Activated naive CD8-positive, alpha-beta T cell treated with anti-CD3 and anti-CD28 coated beads, Interleukin-2, amount 50 U/mL, for 24 hours (primary cell): Measurements from ENCODE around the gene IRX3.

Experiments used
- ATAC-seq: fragments of 150-1000 bp; cut with Tn5 transposase; one replicate; pipeline ENCODE4 v1.10.0; 2021
- DNase-seq: peaks from one replicate; pipeline ENCODE4 v3.0.0; 2021
- H3K27ac Mint-ChIP-seq: one replicate; pipeline ENCODE4 v1.8.0; 2021; ENCODE audit warnings: mild to moderate bottlenecking, mixed read lengths
- H3K27me3 Mint-ChIP-seq: one replicate; pipeline ENCODE4 v1.8.0; 2021; ENCODE audit warnings: mixed read lengths
- H3K36me3 Mint-ChIP-seq: one replicate; pipeline ENCODE4 v1.8.0; 2021; ENCODE audit warnings: low read depth, mixed read lengths
- H3K4me1 Mint-ChIP-seq: one replicate; pipeline ENCODE4 v1.8.0; 2021; ENCODE audit warnings: mixed read lengths
- H3K4me3 Mint-ChIP-seq: one replicate; pipeline ENCODE4 v1.8.0; 2021; ENCODE audit warnings: mild to moderate bottlenecking, moderate library complexity, mixed read lengths
- H3K9me3 Mint-ChIP-seq: one replicate; pipeline ENCODE4 v1.8.0; 2021; ENCODE audit warnings: mixed read lengths

IRX3 gene

DNA sequence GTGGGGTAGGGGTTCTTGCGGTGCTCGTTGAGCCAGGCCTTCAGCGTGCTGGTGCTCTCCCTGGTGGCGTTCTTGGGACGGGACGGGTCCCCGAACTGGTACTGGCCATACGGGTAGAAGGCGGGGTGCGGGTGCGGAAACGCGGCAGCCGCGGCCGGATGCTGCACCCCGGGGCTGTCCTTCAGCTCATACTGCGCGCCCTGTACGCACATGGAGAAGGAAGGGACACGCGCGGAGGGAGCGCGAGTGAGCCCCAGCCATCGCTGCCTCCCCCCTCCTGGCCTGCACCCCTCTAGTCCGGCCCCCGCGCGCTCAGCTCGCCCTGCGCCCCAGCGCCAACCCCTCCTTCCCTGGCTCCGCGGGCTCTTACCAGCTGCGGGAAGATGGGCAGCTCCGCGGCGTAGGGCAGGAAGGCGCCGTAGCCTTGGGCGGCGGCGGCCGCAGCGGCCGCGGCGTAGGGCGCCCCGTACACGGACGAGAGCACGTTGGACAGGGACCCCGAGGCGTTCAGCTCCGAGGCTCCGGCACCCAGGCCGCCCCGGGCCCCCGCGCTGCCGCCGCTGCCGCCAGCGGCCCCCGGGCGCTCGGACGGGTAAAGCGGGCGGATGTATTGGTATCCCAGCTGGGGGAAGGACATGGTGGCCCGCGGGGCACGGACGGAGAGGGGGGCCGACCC, 1.0 kb downstream of the IRX3 start:
- DNase-seq (no peak), ATAC-seq (no peak)
- Mint-ChIP-seq H3K4me1 (peaks cover 25% of the 10 kb centered on the region), H3K36me3 (peaks cover under 1% of the 10 kb centered on the region), H3K27me3 (peaks cover 71% of the 10 kb centered on the region), H3K27ac (no peak overlapping the region), H3K4me3 (no peak overlapping the region), H3K9me3 (no peaks in the 10 kb centered on the region)

DNA sequence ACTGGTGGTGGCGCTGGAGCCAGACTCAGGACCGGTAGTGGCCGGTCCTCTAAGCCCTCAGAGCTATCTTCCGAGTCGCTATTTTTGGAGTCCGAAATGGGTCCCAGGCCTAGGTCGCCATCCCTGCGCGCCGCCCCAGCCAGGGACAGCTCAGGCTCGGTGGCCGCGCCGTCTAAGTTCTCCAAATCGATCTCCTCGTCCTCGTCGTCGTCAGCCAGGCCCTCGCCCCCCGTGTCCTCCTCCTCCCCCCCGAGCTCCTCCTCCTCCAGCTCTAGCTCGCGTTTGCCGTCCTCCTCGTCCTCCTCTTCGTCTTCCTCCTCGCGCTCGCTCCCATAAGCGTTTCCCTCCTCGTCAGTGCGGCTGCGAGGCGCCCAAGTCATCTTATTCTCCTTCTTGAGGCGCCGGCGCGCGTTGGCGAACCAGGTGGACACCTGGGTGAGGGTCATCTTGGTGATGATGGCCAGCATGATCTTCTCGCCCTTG, 1.6 kb downstream of the IRX3 start:
- Mint-ChIP-seq H3K4me3 (peak overlapping the region; percentile 26), H3K27me3 (peaks cover 72% of the 10 kb centered on the region), H3K36me3 (no peaks in the 10 kb centered on the region), H3K9me3 (no peaks in the 10 kb centered on the region), H3K4me1 (peaks cover 25% of the 10 kb centered on the region), H3K27ac (no peak overlapping the region)
- ATAC-seq (no peak), DNase-seq (no peak)

DNA sequence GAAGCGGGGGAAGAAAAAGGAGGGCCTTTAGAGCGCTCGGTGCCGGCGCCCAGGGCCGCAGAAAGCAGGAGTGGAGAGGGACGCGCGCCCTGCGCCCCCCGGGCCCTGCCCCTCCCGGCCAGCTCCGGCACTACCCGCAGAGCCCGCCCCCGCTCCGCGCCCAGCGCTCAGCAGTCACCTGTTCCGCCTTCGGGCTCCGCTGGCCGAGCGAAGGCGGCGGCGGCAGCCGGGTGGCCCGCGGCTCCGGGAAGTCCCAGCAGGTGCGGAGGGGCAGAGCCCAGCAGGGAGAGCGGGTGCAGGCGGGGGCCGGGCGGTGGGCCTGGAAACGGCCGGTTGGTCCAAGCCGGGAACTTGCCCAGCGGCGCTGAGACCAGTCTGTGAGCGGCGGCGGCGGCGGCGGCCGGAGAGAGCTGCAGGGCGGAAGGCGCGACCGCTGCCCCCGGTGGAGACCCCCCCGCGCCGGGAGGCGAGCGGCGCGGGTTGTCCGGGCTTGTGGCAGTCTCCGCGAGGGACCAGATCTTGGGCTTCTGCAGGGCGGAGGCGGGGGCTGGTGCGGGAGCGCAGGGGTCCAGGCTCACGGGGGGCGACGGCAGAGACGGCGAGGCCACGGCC, 2.2 kb downstream of the IRX3 start:
- DNase-seq: no peak
- Mint-ChIP-seq H3K27me3 (peaks cover 72% of the 10 kb centered on the region), H3K36me3 (no peaks in the 10 kb centered on the region), H3K4me3 (no peak overlapping the region), H3K9me3 (no peaks in the 10 kb centered on the region), H3K4me1 (peaks cover 25% of the 10 kb centered on the region), H3K27ac (no peak overlapping the region)
- no peak for ATAC-seq

DNA sequence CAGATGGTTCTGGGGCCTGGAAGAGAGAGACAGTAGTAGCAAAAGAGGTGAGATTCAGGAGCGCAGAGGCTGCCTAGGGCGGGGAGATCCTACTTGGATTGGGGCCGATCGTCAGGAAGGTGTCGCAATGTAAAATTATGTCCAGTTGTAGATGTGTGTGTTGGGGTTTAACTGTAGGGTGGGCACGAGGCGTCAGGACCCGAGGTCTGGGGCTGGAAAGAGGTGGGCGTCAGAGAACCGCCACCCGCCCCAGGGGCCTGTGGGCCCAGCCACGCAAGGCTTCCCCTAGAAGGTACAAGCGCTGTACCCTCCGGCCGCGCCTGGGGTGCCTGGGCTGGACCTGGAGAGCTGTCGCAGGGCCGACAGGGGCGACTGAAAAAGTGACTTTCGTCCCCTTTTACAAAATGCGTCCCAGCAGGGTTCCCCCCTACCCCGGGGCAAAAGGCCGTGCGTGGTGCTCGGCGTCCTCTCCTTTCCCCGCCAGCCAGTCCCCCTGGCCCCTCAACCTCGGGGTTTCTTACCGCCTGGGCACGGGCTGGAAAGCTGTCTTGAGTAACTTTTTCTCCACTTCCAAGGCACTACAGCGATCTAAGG, 2.8 kb downstream of the IRX3 start:
- H3K27ac Mint-ChIP-seq: no peak overlapping the region
- no peaks in the 10 kb centered on the region for H3K9me3 Mint-ChIP-seq
- ATAC-seq: no peak
- no peak for DNase-seq
- H3K4me3 Mint-ChIP-seq: no peak overlapping the region
- peaks cover 69% of the 10 kb centered on the region for H3K27me3 Mint-ChIP-seq
- peaks cover 25% of the 10 kb centered on the region for H3K4me1 Mint-ChIP-seq
- no peaks in the 10 kb centered on the region for H3K36me3 Mint-ChIP-seq

DNA sequence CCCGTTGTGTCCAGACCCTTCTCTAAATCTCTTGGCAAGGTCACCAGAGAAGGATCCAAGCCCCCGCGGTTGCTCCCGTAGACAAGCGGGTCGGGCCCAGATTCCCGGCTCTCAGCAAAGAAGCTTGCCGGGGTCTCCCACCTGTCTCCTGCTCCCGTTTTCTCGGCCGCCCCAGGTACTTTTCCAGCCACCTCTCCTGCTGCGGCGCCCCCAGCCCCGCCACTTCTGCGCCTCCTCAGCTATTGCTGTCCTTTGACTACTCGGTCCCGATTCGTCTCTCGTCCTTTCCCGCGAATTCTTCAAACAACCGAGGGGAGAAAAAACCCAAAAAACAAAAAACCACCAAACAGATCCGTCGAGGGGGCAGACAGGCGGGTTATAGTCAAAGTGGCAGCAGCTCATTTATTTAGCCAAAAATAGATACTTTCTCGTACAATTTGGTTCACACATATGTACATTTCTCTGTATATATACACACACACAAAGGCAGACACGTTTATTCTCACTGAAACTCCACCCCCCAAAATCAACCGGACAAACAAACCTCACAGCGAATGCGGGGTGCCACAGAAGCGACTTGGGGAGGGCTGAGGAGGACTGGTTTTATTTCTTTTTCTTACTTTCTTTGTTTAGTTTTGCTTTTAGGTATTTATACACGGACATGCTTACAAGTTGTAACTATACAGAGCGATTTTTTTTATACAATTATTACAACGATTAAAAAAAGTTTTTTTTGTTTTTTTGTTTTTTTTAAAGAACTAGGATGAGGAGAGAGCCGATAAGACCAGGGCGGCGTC, 3.5 kb downstream of the IRX3 start:
- Mint-ChIP-seq H3K27me3 (peaks cover 63% of the 10 kb centered on the region), H3K4me3 (no peak overlapping the region), H3K9me3 (no peaks in the 10 kb centered on the region), H3K27ac (no peak overlapping the region), H3K36me3 (no peaks in the 10 kb centered on the region), H3K4me1 (peaks cover 20% of the 10 kb centered on the region)
- DNase-seq: no peak
- ATAC-seq: no peak

DNA sequence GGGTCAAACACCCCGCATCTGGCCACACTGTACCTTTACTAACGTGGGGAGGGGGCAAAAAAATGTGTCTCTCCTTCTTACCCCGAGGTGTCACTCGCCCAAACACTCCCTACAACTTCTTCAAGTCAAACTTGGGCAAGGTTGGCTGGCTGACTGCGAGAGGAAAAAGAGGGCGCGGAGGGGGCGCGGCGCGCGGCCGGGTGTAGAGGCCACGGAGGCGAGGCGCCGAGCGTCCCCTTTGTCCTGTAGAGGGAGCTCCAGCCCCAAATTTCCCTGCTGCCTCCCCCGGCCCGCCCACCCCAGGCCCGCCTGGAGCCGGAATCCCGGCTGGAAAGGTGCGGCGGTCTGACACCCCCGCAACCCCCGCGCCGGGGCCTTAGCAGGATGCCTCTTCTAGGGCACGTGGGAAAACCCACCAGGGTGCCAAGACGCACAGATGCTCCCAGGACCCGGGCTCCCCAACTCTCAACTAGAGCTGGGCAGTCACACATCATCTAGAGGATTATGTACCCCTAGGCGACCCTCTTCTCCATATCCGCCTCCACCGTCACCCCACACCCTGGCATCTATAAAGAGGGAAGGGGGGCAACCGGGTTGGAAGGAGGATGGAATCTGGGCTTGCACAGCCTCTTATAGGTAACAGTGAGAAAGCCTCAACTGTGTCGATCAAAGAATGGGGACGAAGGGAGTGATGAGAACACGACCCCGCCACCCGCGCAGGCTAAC, 4.2 kb downstream of the IRX3 start:
- peak; percentile 31 for ATAC-seq
- H3K4me1 Mint-ChIP-seq: peaks cover 18% of the 10 kb centered on the region
- H3K9me3 Mint-ChIP-seq: no peaks in the 10 kb centered on the region
- H3K4me3 Mint-ChIP-seq: no peak overlapping the region
- H3K27ac Mint-ChIP-seq: no peak overlapping the region
- DNase-seq: peak; percentile 62
- H3K36me3 Mint-ChIP-seq: no peaks in the 10 kb centered on the region
- H3K27me3 Mint-ChIP-seq: peaks cover 62% of the 10 kb centered on the region

DNA sequence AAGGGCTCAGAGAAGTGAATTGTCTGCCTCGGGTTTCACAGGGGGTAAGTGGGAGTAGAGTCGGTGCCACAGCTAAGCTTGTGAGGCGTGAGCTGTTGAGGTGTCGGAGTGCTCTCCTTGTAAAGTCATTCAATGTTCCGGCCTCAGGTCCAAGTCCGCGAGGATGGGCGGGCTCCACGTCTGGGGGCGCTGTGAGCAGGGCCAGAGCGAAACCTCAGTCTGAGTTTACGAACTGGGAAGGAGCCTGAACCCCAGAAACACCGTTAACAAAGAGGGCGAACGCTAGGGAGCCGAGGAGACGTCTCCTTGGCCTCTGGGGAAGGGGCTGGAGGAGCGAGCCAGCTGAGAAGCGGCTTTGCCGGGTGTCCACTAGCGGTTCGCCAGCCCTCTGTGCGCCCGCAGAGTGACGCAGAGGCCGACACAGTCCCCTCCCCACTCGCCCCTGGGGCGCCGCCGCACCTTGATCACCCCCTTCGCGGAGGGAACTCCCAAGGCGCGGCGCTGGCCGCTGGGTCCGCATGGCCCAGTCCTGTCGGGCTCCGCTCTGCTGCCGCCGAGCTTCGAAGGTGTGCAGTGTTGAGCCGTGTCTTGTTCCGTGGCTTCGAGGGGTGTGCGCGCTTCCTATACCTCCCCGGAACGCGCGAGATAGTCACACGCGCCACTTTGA, 4.9 kb downstream of the IRX3 start:
- Mint-ChIP-seq H3K27ac (no peak overlapping the region), H3K27me3 (peaks cover 57% of the 10 kb centered on the region)
- ATAC-seq: no peak

DNA sequence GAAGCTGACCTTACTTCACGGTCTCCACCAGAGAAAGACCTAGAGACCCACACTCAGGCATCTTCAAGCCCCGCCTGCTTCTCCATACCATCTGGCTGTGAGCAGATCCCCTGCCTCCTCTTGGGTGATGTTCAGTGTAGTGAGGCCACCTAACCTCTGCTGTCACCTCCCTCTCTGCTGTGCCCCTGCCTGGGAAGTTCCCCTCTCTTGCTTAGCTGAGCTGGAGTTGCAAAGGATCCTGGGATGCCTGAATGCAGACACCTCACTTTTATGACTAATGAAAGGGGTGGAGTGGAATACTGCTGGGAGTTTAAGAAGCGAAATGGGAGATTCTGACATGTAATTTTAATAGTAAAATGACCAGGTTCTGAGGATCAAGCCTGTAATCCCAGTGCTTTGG, 5.8 kb downstream of the IRX3 start:
- DNase-seq: no peak
- H3K27ac Mint-ChIP-seq: no peak overlapping the region
- ATAC-seq: no peak
- H3K4me1 Mint-ChIP-seq: peaks cover 14% of the 10 kb centered on the region
- H3K27me3 Mint-ChIP-seq: peaks cover 52% of the 10 kb centered on the region
- no peaks in the 10 kb centered on the region for H3K36me3 Mint-ChIP-seq
- H3K4me3 Mint-ChIP-seq: no peak overlapping the region
- H3K9me3 Mint-ChIP-seq: no peaks in the 10 kb centered on the region

More for the DNA sequence above, 4.9 kb downstream of the IRX3 start:
- Mint-ChIP-seq H3K4me1 (peaks cover 18% of the 10 kb centered on the region), H3K4me3 (no peak overlapping the region), H3K9me3 (no peaks in the 10 kb centered on the region), H3K36me3 (no peaks in the 10 kb centered on the region)
- no peak for DNase-seq

DNA sequence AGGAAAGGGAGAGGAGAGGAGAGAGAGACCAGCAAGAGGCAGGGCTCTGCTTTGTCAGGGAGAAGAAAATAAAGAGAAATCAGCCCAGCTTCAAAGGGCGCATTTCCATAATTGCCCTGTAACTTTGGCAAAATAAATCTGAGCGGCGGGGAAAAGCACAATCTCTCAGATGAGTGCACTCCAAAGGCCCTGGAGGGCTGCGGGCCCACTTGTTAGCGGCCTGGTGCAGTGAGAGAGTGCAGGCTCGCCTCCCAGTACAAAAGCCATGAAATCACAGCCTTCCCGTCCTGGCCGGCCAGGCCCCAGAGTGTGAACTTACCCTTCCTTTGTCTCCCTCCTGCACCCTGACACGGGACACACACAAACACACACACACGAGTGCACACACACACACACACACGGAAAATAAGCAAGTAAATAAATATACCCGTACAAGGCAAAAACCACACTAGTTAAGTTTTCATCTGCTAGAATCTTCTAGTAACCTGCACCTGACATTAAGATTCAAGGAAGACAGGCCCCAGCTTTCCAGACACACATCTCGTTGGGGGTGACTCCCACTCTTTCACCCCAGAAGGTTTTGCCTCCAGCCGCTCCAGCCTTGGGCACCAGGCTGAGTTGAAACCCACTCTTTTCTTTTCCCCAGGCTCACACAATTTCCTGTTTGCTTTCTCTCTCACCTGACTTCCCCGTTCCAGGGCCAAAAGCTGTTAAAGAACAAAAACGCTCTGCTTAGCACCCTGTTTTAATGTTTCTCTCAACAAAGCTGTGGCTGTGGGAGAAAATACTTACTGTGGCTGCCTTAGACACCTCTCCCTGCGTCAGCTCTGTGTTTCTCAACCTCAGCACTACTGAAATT, 8.5 kb downstream of the IRX3 start:
- ATAC-seq: no peak
- H3K27me3 Mint-ChIP-seq: peaks cover 42% of the 10 kb centered on the region
- DNase-seq: no peak
- no peak overlapping the region for H3K4me3 Mint-ChIP-seq
- H3K36me3 Mint-ChIP-seq: no peaks in the 10 kb centered on the region
- H3K27ac Mint-ChIP-seq: no peak overlapping the region
- H3K9me3 Mint-ChIP-seq: no peaks in the 10 kb centered on the region
- H3K4me1 Mint-ChIP-seq: peaks cover 5% of the 10 kb centered on the region

DNA sequence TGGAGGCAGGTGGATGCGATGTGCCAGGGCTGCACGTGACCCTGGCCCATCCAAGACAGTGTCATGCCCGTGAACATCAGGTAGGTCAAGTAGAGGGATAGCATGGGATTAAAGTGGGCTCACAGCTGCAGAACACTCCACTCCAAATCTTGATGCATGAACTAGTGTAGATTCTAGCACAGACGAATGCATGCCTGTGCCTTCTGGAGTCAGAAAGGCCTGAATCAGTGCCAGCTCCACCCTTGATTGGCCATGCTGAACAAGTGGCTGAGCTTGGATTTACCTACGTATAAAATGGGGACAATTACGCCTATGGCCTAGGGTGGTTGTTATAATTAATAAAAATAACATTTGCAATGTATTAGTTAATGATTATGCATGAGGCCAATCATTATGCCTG, 10.6 kb downstream of the IRX3 start:
- no peak overlapping the region for H3K4me3 Mint-ChIP-seq
- H3K4me1 Mint-ChIP-seq: no peaks in the 10 kb centered on the region
- H3K36me3 Mint-ChIP-seq: no peaks in the 10 kb centered on the region
- peaks cover 25% of the 10 kb centered on the region for H3K27me3 Mint-ChIP-seq
- no peak for ATAC-seq
- no peak for DNase-seq
- no peak overlapping the region for H3K27ac Mint-ChIP-seq
- no peaks in the 10 kb centered on the region for H3K9me3 Mint-ChIP-seq

DNA sequence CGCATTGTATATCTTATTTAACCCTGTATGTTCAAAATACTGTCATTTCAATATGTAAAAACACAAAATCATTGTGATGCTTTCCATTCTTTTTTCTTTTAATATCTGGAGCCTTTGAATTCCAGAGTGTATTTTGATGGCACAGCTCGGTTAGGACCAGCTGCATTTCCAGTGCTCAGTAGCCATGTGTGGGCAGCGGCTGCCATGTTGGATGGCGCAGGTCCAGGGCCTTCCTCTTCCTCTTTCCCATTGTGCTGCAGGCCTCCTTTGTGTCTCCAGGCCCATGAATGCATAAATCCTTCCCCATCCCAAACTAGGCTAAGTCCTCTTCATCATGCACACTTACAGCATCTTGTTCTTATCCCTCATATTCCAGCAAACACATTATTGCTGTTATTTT, 13.0 kb downstream of the IRX3 start:
- Mint-ChIP-seq H3K27me3 (peaks cover 9% of the 10 kb centered on the region), H3K27ac (no peak overlapping the region), H3K4me3 (no peak overlapping the region), H3K4me1 (no peaks in the 10 kb centered on the region), H3K36me3 (no peaks in the 10 kb centered on the region), H3K9me3 (no peaks in the 10 kb centered on the region)
- DNase-seq (no peak), ATAC-seq (no peak)

DNA sequence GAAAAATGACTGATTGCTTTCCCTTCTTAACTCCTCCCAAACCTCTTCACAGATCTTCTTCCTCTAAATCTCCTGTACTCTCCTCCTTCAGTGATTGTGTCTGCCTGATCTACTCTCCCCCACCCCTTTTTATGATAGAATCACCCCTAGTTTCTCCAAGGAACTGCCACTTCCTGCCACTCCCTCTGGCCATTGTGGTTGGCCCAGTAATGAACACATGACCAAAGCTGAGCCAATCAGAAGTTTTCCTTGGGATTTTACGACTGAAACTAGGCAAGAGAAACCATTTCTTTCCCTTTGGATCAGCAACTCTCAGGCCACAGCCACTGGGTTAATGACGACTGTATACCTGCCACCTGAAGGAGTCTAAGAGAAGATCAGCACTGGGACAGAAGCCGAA, 15.9 kb downstream of the IRX3 start:
- H3K9me3 Mint-ChIP-seq: no peaks in the 10 kb centered on the region

DNA sequence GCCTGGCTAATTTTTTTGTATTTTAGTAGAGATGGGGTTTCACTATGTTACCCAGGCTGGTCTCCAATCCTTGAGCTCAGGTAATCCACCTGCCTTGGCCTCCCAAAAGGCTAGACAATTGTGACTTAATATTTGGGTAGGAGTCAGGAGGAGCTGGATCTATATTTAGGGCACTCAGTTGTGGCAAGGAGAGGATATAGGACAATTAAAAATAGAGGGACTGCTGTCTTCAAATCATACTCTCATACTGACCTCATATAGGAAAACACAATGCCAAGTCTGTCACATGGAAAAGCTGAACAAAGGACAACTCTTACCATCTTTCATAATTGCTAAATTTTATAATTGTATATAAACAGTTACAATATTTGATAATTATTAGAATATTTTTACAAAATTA, 17.1 kb downstream of the IRX3 start:
- H3K4me1 Mint-ChIP-seq: no peaks in the 10 kb centered on the region
- H3K27ac Mint-ChIP-seq: no peak overlapping the region
- no peak for DNase-seq
- H3K4me3 Mint-ChIP-seq: no peak overlapping the region
- H3K27me3 Mint-ChIP-seq: peaks cover 5% of the 10 kb centered on the region
- no peak for ATAC-seq
- no peaks in the 10 kb centered on the region for H3K9me3 Mint-ChIP-seq
- no peaks in the 10 kb centered on the region for H3K36me3 Mint-ChIP-seq

More for the DNA sequence above, 15.9 kb downstream of the IRX3 start:
- ATAC-seq (no peak), DNase-seq (no peak)
- H3K36me3 Mint-ChIP-seq: no peaks in the 10 kb centered on the region
- H3K4me1 Mint-ChIP-seq: no peaks in the 10 kb centered on the region
- peaks cover 7% of the 10 kb centered on the region for H3K27me3 Mint-ChIP-seq
- H3K27ac Mint-ChIP-seq: no peak overlapping the region
- H3K4me3 Mint-ChIP-seq: no peak overlapping the region
